Sigmoid colon (tissue), 4 donors: Measurements from ENCODE around the gene IL15RA.

ENCODE experiments used
- CTCF ChIP-seq, 4 experiments: fragments of 450-650 bp in 3 of 4; fragments of 200-600 bp in 1 of 4; IDR thresholded peaks; one replicate each; pipeline ENCODE4 v1.5.1; 2016 to 2019; ENCODE audit warnings: antibody characterized with exemption in 4 of 4, mild to moderate bottlenecking in 3 of 4, moderate library complexity in 2 of 4
- EP300 ChIP-seq, 4 donors: sonication (generic); formaldehyde crosslinking; IDR thresholded peaks; one replicate each; pipeline ENCODE4 v1.6.1; 2017; ENCODE audit warnings: antibody characterized with exemption in 4 of 4
- POLR2A ChIP-seq, 2 donors: fragments of 450-650 bp; IDR thresholded peaks; one replicate each; pipeline ENCODE4 v1.6.1; 2016; ENCODE audit warnings: antibody characterized with exemption in 2 of 2, mild to moderate bottlenecking in 2 of 2, moderate library complexity in 2 of 2
- POLR2AphosphoS5 ChIP-seq, 4 donors: sonication (generic); formaldehyde crosslinking; IDR thresholded peaks; one replicate each; pipeline ENCODE4 v1.6.1; 2017; ENCODE audit warnings: antibody characterized with exemption in 4 of 4

GRCh38 chr10:5924889-5925288 is 52.5 kb downstream of the IL15RA start:
- no peak for TF ChIP-seq CTCF (IDR thresholded peaks at IDR 0.05)
- TF ChIP-seq EP300 (IDR thresholded peaks at IDR 0.05) = no peak
- no peak for TF ChIP-seq POLR2A (IDR thresholded peaks at IDR 0.05)
- TF ChIP-seq POLR2AphosphoS5 (IDR thresholded peaks at IDR 0.05) = no peak
